Sciatic nerve (tissue), 2 donors: ENCODE results near the gene SPOCK1. TPM values are rescaled to one million over a fixed set of nuclear protein-coding genes. Genes with fewer than 3 reads are reported as not detected.

ENCODE experiments used
- ATAC-seq: fragments of 200-7000 bp; cut with Tn5 transposase; one replicate; pipeline ENCODE4 v1.9.1; 2020; ENCODE audit warnings: mild to moderate bottlenecking, moderate library complexity
- DNase-seq: peaks from one replicate; pipeline ENCODE4 v3.0.0-alpha.2; 2020; ENCODE audit warnings: low spot score
- intact Hi-C: fragments of 100-400 bp; cut with DNase I; formaldehyde crosslinking; loops from one replicate; pipeline ENCODE4 v1.14.2; 2022
- total RNA-seq: library from RNA; stranded (reverse); fragmentation: NEBNext Ultra II Directional; extraction: Animal tissue kit (Norgen Biotek cat#: 25700); gene quantifications from one replicate; pipeline ENCODE4 v1.2.1, GENCODE V29; 2021
- donor health status: DM: no; HTN: no; CAD: no.
- donor health status: DM: no; HTN: no; CAD: no.

Gene SPOCK1
- total RNA-seq, 1 donor from 2014 or later: 52.4 TPM

DNA sequence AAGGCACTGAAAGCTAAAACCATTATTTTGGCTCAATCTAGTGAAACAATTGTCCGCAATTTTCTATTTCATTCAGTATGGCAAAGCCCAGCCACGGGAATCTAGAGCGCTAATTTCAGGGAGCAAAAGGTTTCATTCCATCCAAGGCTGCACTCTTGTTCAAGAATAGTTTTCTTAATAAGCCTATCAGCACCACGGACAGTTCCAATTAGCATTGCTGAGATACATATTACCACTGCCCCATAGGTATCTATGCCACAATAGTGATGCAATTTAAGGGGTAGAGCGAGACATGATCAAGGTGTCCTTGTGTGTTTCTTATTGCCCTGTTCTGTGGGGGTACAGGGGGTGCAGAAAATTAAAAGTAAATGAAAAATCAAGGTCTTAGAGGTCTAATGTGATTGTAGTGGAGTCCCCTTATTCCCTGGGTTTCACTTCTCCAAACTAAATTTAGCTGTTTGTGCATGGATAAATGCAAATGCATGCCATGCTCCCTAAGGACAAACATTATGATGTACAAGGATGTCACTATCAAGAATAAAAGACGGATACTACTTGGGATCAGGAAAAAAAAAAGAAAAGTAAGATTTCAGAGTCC, 45.5 kb downstream of the SPOCK1 start:
- no peak for ATAC-seq
- intact Hi-C loops: no loop called here
- DNase-seq: no peak

DNA sequence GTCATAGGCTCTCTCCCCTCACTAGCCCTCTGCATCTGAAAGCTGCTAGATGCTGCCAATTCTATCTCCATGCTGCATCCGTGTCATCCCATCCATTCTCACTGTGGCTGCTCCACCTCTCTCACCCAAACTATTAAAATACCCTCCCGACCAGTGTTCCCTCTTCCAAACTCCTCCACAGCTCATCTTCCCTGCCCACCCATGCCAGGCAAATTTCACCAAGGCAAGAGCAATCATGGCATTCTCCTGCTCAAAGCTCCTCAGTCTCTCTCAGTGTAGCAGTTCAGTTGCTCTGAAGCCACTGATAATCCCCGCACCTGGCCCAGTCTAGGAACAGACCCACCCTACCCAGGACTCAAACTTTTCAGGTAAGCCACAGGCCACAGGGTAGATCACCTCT, 48.4 kb downstream of the SPOCK1 start:
- DNase-seq (no peak), ATAC-seq (no peak)
- intact Hi-C loops: no loop called here

DNA sequence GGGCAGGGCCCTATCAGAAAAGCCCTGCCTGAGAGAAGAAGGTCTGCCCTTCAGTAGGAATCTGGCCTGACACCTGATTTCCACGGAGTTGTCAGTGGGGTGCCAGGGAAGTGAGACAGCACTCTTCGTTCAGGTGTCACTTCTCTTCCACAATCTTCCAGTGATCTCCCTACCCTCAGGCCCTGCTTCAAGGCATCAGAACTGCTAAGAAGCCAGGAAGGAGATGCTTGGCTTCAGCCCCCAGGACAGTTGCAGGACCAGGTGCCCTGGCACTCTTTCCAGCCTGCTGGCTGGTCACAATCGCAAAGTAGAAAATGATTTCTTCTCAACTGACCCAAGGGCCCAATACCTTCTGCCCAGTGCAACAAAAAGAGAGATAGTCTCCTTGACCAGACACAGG, 50.3 kb downstream of the SPOCK1 start:
- ATAC-seq (no peak), DNase-seq (no peak)
- intact Hi-C loops: no loop called here

GRCh38 chr5:137446615-137447014, 52.5 kb downstream of the SPOCK1 start:
- no peak for ATAC-seq
- intact Hi-C loops: no loop called here
- DNase-seq: no peak

GRCh38 chr5:137446151-137446550, 53.0 kb downstream of the SPOCK1 start:
- no peak for DNase-seq
- ATAC-seq: no peak
- intact Hi-C loops: no loop called here

- intact Hi-C loops: no loop called here
- no peak for DNase-seq
- no peak for ATAC-seq
Observed at GRCh38 chr5:137442660-137443059, 56.5 kb downstream of the SPOCK1 start.

DNA sequence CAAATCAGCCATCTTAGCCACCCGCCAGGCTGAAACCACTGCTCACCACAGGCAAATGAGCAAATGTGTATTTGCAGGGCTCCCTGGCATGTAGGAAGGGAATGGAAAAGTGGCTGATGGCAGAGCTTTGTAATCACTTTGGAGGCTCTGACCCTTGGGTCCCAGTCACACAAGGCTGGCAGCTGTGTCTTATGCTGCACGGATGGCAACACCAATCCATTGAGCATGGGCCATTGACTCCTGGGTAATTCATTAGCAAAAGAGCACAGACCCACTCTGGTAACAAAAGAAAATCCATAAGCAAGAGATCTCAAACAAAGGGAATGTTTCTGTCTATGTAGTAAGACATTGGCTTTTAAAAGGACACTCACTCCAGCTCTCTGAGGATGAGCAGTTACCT, 57.6 kb downstream of the SPOCK1 start:
- intact Hi-C loops: no loop called here
- DNase-seq (no peak), ATAC-seq (no peak)

GRCh38 chr5:137440795-137441194, 58.3 kb downstream of the SPOCK1 start:
- no peak for DNase-seq
- intact Hi-C loops: no loop called here

GRCh38 chr5:137439645-137440044, 59.5 kb downstream of the SPOCK1 start:
- intact Hi-C loops: no loop called here
- ATAC-seq: no peak

More at GRCh38 chr5:137440795-137441194, 58.3 kb downstream of the SPOCK1 start:
- no peak for ATAC-seq

DNA sequence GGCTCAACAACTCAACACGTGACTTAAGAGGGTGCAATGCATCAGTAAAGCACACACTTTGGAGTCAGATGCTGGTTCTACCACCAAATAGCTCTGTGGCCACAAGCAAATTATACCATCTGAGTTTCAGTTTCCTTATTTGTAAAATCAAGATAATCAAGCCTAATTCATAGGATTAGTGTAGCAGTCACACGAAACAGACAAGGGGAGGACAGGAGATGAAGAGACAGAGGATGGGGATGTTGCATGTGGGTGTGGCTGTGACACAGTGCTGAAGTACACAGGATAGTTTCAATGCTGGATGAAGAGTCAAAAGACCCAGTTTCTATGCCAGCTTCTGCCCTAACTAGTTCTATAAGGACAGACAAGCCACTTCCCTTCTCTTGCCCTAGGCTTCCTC, 60.2 kb downstream of the SPOCK1 start:
- intact Hi-C loops: no loop called here
- DNase-seq (no peak), ATAC-seq (no peak)

More at GRCh38 chr5:137439645-137440044, 59.5 kb downstream of the SPOCK1 start:
- DNase-seq: no peak

DNA sequence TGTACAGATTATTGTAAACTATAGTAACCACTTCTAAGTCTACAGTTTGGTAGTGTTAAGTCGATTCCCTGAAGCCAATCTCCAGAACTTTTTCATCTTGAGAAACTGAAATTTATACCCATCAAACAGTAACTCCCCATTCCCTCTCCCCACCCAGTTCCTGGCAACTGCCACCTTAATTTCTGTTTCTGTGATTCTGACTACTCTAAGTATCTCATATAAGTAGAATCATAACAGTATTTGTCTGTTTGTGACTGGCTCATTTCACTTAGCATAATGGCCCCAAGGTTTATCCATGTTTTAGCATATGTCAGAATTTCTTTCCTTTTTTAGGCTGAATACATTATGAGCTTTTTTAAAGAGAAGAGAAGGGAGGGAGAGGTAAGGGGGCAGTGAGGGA, 61.4 kb downstream of the SPOCK1 start:
- DNase-seq: no peak
- intact Hi-C loops: no loop called here
- ATAC-seq: no peak

DNA sequence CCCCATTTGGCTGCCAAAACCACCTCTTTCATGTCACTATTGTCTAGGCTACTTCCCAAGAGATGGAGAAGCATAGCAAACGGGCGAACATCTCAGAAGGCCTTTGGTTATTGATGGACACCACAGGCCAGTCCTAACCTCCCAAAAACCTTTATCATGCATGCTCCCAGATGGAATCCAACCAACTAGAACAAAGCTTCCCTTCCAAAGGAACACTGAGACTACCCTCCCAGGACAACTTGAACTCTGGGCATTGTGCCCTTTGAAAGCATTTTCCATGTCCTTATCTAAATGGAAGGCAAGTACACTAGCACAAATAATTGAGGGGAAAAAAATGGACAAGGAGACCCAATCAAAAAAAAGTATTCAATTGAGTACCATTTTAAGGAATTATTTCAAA, 65.6 kb downstream of the SPOCK1 start:
- ATAC-seq (no peak), DNase-seq (no peak)

DNA sequence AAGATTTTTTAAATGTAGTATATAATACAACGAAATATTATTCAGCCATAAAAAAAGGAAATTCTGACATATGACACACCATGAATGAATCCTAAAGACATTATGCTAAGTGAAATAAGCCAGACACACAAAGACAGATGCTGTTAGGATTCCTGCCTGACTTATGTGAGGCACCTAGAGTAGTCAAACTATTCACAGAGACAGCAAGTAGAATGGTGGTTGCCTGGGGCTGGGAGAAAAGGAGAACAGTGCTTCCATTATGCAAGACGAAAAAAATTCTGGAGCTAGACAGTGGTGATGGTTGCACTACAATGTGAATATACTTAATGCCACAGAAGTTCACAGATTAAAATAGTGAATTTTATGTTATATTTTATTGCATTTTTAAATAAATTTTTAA, 66.8 kb downstream of the SPOCK1 start:
- intact Hi-C loops: no loop called here
- ATAC-seq: no peak
- no peak for DNase-seq

More for the DNA sequence above, 65.6 kb downstream of the SPOCK1 start:
- intact Hi-C loops: no loop called here

DNA sequence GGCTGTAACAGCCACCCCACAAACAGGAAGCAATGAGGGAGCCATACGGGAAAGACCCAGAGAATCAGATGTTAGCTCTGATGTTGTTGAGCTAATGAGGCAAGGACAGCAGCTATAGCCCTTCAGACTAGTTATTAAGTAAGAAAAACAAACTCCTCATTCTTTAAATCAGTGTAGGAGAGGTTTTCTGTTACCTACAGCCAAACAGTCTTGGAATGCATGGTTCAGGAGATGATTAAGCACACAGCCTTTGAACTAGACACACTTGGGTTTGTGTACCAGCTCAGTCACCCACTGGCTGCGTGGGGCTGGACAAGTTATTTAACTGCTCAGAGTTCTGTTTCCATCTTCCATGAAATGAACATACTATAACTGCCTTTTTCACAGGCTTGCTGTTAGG, 68.1 kb downstream of the SPOCK1 start:
- intact Hi-C loops: no loop called here
- DNase-seq (no peak), ATAC-seq (no peak)

GRCh38 chr5:137415231-137415681, 83.9 kb downstream of the SPOCK1 start:
- no peak for ATAC-seq
- DNase-seq: no peak
- intact Hi-C loops: no loop called here

- intact Hi-C loops: no loop called here
- no peak for DNase-seq
- ATAC-seq: no peak
Observed at GRCh38 chr5:137414112-137414755, 84.9 kb downstream of the SPOCK1 start.

GRCh38 chr5:137412136-137412535, 87.0 kb downstream of the SPOCK1 start:
- no peak for ATAC-seq
- intact Hi-C loops: no loop called here
- no peak for DNase-seq

- no peak for ATAC-seq
- intact Hi-C loops: no loop called here
- DNase-seq: no peak
Observed at GRCh38 chr5:137410234-137411010, 88.7 kb downstream of the SPOCK1 start.

GRCh38 chr5:137409736-137410135, 89.4 kb downstream of the SPOCK1 start:
- DNase-seq (no peak), ATAC-seq (no peak)
- intact Hi-C loops: no loop called here

GRCh38 chr5:137407090-137407489, 92.0 kb downstream of the SPOCK1 start:
- intact Hi-C loops: no loop called here

More at GRCh38 chr5:137407090-137407489, 92.0 kb downstream of the SPOCK1 start:
- ATAC-seq (no peak), DNase-seq (no peak)
